GM12878 (cell line): Measurements from ENCODE around the gene ZC3H12D. TPM values are rescaled to one million over a fixed set of nuclear protein-coding genes. Genes with fewer than 3 reads are reported as not detected.
A peak's percentile ranks its signal among the peaks of the same experiment; 100 is the strongest.

ENCODE experiments used
- ASH2L ChIP-seq: fragments of 300-600, 200-600 bp; sonication (generic); IDR thresholded peaks from 2 replicates; pipeline ENCODE4 v1.6.1; 2017; ENCODE audit warnings: low read depth, mild to moderate bottlenecking, borderline replicate concordance
- BHLHE40 ChIP-seq, 2 experiments: fragments of 450-650 bp in 1 of 2; IDR thresholded peaks; 2 replicates each; pipeline ENCODE4 v1.6.1; 2011 to 2017; ENCODE audit warnings: low read depth in 2 of 2, borderline replicate concordance in 1 of 2, improper control_type of control experiment in 1 of 2, low read length in 1 of 2, mild to moderate bottlenecking in 1 of 2
- CBX3 ChIP-seq: fragments of 200-600 bp; sonication (generic); IDR thresholded peaks from 2 replicates; pipeline ENCODE4 v1.6.1; 2016; ENCODE audit warnings: low read depth, borderline replicate concordance
- EGR1 ChIP-seq, 2 experiments: IDR thresholded peaks; 1 replicate in 1 of 2; 2 replicates in 1 of 2; pipeline ENCODE4 v1.6.1; 2011 to 2012; ENCODE audit warnings: low read depth in 2 of 2, low read length in 2 of 2, borderline replicate concordance in 1 of 2, mild to moderate bottlenecking in 1 of 2, moderate library complexity in 1 of 2
- ESRRA ChIP-seq: IDR thresholded peaks from 2 replicates; pipeline ENCODE4 v1.6.1; 2012; ENCODE audit warnings: mild to moderate bottlenecking, low read length, improper control_type of control experiment
- FOXM1 ChIP-seq: IDR thresholded peaks from 2 replicates; pipeline ENCODE4 v1.6.1; 2012; ENCODE audit warnings: low read depth, mild to moderate bottlenecking, inconsistent platforms, low read length, moderate library complexity
- MXI1 ChIP-seq: fragments of 150-350 bp; IDR thresholded peaks from 2 replicates; pipeline ENCODE4 v1.6.1; 2011; ENCODE audit warnings: low read depth, mild to moderate bottlenecking, inconsistent platforms, low read length, improper control_type of control experiment
- NFIC ChIP-seq: IDR thresholded peaks from 2 replicates; pipeline ENCODE4 v1.6.1; 2012; ENCODE audit warnings: low read depth, mild to moderate bottlenecking, inconsistent platforms, low read length, moderate library complexity
- NR2F1 ChIP-seq: fragments of 450-650 bp; conservative IDR thresholded peaks from 2 replicates; pipeline ENCODE4 v1.6.1; 2017; ENCODE audit warnings: mild to moderate bottlenecking
- RFX5 ChIP-seq: IDR thresholded peaks from 2 replicates; pipeline ENCODE4 v1.6.1; 2011; ENCODE audit warnings: low read depth, low read length, improper control_type of control experiment
- SIX5 ChIP-seq: IDR thresholded peaks from 2 replicates; pipeline ENCODE4 v1.6.1; 2011; ENCODE audit warnings: mild to moderate bottlenecking, low read depth, low read length, moderate library complexity; ENCODE audit not compliant: severe bottlenecking
- TBL1XR1 ChIP-seq: IDR thresholded peaks from 2 replicates; pipeline ENCODE4 v1.6.1; 2012; ENCODE audit warnings: low read depth, low read length, improper control_type of control experiment
- TCF12 ChIP-seq: IDR thresholded peaks from 2 replicates; pipeline ENCODE4 v1.6.1; 2011; ENCODE audit warnings: low read depth, mild to moderate bottlenecking, low read length
- ZZZ3 ChIP-seq: IDR thresholded peaks from 2 replicates; pipeline ENCODE4 v1.6.1; 2011; ENCODE audit warnings: low read depth; ENCODE audit not compliant: control insufficient read depth, insufficient read length
- polyA plus RNA-seq, 11 experiments: library from polyadenylated mRNA; depleted of rRNA in 4 of 11; unstranded in 6 of 11; stranded (reverse) in 5 of 11; fragments of >200 nt; fragmentation: Nextera tagmentation in 4 of 11; fragmentation: Illumina TruSeq in 1 of 11; extraction: Ambion mirVana in 4 of 11; extraction: Trizol in 1 of 11; gene quantifications; 1 replicate in 1 of 11; 2 replicates in 10 of 11; pipeline versions ENCODE4 v1.2.1 to v1.2.3, GENCODE V29; 2011 to 2016; ENCODE audit warnings: inconsistent platforms in 2 of 11, missing spikeins in 2 of 11, low read depth in 1 of 11
- total RNA-seq, 4 experiments: library from RNA; depleted of rRNA in 3 of 4; stranded (reverse); fragments of >200 nt in 3 of 4; fragmentation: Illumina TruSeq in 1 of 4; extraction: Trizol in 1 of 4; gene quantifications; 2 replicates each; pipeline versions ENCODE4 v1.2.1 to v1.2.3, GENCODE V29; 2013 to 2021
- TF ChIP-seq, protein P1 (sequence below): fragments of 450-650 bp; IDR thresholded peaks from 2 replicates; pipeline ENCODE4 v1.6.1; 2017; ENCODE audit warnings: mild to moderate bottlenecking, moderate library complexity
- TF ChIP-seq, protein P2 (sequence below): fragments of 450-650 bp; IDR thresholded peaks from 2 replicates; pipeline ENCODE4 v1.6.1; 2018; ENCODE audit warnings: mild to moderate bottlenecking, low read depth, moderate library complexity; ENCODE audit not compliant: partially characterized antibody
- TF ChIP-seq, protein P3 (sequence below): fragments of 450-650 bp; formaldehyde crosslinking; IDR thresholded peaks from 2 replicates; pipeline ENCODE4 v1.5.0; 2022; ENCODE audit warnings: mild to moderate bottlenecking, missing genetic modification characterization

Gene ZC3H12D
- total and polyA plus RNA-seq, 10 of the 15 experiments (the other 5 are each of a cell fraction or from before 2014, with no cell fraction given): 1.4 to 29.7 (median 8.8) TPM

DNA sequence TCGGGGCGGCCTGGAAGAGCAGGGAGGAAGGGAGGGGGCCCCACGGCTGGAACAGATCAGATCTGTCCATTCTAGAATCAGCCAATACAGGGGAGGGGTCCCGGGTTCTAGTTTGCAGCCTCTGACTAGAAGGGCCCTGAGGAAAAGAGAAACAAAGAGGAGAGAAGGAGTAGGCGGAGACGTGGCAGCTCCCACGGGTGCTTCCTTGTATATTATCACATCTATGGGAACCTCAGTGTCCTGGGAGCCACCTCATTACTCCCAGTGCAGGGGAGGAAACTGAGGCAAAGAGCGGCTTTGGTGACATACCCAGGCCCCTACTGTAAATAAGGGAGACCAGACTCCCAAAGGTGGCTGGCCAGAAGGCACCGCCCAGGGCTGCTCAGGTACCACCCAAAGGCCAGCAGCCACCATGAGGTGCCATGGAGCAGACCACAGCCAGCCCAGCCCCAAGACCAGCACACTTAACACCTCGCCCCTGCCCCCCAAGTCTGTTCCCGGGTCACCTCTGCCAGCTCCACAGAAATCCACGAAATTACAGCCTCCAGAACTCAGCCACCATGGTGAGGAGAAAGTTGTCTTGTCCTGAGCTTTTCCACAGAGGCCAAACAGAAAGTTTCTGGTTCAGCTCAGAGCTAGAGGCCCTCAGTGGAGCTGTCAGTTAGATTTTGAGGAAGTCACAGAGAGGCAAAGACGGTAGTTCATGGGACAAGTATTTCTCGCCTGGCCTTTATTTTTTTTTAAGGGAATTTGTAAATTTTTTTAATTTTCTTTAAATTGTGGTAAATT is 2.1 kb downstream of the ZC3H12D start (continued):
- TF ChIP-seq, protein P1, sequence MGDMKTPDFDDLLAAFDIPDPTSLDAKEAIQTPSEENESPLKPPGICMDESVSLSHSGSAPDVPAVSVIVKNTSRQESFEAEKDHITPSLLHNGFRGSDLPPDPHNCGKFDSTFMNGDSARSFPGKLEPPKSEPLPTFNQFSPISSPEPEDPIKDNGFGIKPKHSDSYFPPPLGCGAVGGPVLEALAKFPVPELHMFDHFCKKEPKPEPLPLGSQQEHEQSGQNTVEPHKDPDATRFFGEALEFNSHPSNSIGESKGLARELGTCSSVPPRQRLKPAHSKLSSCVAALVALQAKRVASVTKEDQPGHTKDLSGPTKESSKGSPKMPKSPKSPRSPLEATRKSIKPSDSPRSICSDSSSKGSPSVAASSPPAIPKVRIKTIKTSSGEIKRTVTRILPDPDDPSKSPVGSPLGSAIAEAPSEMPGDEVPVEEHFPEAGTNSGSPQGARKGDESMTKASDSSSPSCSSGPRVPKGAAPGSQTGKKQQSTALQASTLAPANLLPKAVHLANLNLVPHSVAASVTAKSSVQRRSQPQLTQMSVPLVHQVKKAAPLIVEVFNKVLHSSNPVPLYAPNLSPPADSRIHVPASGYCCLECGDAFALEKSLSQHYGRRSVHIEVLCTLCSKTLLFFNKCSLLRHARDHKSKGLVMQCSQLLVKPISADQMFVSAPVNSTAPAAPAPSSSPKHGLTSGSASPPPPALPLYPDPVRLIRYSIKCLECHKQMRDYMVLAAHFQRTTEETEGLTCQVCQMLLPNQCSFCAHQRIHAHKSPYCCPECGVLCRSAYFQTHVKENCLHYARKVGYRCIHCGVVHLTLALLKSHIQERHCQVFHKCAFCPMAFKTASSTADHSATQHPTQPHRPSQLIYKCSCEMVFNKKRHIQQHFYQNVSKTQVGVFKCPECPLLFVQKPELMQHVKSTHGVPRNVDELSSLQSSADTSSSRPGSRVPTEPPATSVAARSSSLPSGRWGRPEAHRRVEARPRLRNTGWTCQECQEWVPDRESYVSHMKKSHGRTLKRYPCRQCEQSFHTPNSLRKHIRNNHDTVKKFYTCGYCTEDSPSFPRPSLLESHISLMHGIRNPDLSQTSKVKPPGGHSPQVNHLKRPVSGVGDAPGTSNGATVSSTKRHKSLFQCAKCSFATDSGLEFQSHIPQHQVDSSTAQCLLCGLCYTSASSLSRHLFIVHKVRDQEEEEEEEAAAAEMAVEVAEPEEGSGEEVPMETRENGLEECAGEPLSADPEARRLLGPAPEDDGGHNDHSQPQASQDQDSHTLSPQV: 0 out of 2 replicates have a peak, but pooled peaks have one; percentile 34
- peak; percentile 21; the same call in 1 of the 2 replicates for TF ChIP-seq MXI1
- TF ChIP-seq ZZZ3: no peak
- no peak; the same call in none of the 2 replicates for TF ChIP-seq NR2F1
- TF ChIP-seq, protein P2, sequence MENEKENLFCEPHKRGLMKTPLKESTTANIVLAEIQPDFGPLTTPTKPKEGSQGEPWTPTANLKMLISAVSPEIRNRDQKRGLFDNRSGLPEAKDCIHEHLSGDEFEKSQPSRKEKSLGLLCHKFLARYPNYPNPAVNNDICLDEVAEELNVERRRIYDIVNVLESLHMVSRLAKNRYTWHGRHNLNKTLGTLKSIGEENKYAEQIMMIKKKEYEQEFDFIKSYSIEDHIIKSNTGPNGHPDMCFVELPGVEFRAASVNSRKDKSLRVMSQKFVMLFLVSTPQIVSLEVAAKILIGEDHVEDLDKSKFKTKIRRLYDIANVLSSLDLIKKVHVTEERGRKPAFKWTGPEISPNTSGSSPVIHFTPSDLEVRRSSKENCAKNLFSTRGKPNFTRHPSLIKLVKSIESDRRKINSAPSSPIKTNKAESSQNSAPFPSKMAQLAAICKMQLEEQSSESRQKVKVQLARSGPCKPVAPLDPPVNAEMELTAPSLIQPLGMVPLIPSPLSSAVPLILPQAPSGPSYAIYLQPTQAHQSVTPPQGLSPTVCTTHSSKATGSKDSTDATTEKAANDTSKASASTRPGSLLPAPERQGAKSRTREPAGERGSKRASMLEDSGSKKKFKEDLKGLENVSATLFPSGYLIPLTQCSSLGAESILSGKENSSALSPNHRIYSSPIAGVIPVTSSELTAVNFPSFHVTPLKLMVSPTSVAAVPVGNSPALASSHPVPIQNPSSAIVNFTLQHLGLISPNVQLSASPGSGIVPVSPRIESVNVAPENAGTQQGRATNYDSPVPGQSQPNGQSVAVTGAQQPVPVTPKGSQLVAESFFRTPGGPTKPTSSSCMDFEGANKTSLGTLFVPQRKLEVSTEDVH: no peak
- TF ChIP-seq ESRRA: no peak
- TF ChIP-seq SIX5: no peak
- no peak for TF ChIP-seq TCF12
- TF ChIP-seq, protein P3, sequence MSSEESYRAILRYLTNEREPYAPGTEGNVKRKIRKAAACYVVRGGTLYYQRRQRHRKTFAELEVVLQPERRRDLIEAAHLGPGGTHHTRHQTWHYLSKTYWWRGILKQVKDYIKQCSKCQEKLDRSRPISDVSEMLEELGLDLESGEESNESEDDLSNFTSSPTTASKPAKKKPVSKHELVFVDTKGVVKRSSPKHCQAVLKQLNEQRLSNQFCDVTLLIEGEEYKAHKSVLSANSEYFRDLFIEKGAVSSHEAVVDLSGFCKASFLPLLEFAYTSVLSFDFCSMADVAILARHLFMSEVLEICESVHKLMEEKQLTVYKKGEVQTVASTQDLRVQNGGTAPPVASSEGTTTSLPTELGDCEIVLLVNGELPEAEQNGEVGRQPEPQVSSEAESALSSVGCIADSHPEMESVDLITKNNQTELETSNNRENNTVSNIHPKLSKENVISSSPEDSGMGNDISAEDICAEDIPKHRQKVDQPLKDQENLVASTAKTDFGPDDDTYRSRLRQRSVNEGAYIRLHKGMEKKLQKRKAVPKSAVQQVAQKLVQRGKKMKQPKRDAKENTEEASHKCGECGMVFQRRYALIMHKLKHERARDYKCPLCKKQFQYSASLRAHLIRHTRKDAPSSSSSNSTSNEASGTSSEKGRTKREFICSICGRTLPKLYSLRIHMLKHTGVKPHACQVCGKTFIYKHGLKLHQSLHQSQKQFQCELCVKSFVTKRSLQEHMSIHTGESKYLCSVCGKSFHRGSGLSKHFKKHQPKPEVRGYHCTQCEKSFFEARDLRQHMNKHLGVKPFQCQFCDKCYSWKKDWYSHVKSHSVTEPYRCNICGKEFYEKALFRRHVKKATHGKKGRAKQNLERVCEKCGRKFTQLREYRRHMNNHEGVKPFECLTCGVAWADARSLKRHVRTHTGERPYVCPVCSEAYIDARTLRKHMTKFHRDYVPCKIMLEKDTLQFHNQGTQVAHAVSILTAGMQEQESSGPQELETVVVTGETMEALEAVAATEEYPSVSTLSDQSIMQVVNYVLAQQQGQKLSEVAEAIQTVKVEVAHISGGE (CRISPR knock-in tag): no peak
- no peak for TF ChIP-seq EGR1 (IDR thresholded peaks at IDR 0.05; ENCODE audit: borderline replicate concordance in 1 of 2, low read depth in 2 of 2, low read length in 2 of 2)
- no peak for TF ChIP-seq ASH2L
- TF ChIP-seq NFIC: no peak
- no peak for TF ChIP-seq FOXM1
- no peak for TF ChIP-seq CBX3
- TF ChIP-seq TBL1XR1: no peak
- TF ChIP-seq BHLHE40 (IDR thresholded peaks at IDR 0.05; ENCODE audit: borderline replicate concordance in 1 of 2, low read depth in 2 of 2, low read length in 1 of 2): peak; percentile 11 to 69; a peak in 3 of 4 replicates
- no peak for TF ChIP-seq RFX5
